Limb (tissue), 2 donors: ENCODE data around the gene BACH2.
"Not testable (repeated sequence)": the region's sequence is repeated elsewhere in the genome, so short reads cannot be mapped to it uniquely, and the experiment has no call there.

Experiments used
- DNase-seq, 2 donors: peaks; one replicate each; pipeline ENCODE4 v3.0.0-alpha.2; 2016; ENCODE audit errors: extremely low spot score in 2 of 2

Gene BACH2

GRCh38 chr6:89972025-89972381 lies 324.6 kb downstream of the BACH2 start:
- DNase-seq: no peak

GRCh38 chr6:89971338-89972024 lies 325.2 kb downstream of the BACH2 start:
- not testable (repeated sequence) for DNase-seq

DNA sequence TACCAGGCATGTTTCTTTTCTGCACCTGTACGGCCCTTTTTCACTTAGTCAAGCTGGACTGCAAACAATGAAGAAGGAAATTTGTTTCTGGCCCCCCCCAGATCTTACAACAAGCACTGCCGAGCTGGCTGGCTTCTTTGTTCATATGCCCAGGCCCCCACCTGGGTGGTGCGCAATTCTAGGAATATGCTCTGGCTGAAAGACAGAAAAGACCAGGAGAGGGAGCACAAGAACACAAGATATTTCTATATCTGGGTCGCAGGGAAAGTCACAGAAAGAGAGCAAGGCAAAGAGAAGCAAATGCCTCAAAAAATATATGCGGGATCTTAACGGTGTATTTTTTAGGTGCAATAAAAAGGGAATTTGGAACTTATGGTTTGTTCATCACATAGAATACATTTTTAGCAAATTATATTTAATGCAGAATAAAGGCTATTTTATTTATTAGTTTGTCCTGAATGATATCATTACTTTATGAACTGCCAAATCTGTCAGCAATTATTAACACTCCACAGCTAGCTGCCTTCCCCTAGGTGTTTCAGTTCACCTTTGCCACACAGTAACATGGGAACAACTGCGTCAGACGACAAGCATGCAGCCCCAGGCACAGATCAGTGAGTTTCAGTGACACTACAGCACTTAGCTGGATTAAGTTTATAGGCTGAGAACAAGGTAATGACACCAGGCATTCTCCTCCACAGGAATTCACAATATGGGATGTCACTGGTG lies 325.9 kb downstream of the BACH2 start:
- peak; percentile 58 to 84 for DNase-seq

GRCh38 chr6:89970072-89970471 lies 326.6 kb downstream of the BACH2 start:
- DNase-seq: no peak

DNA sequence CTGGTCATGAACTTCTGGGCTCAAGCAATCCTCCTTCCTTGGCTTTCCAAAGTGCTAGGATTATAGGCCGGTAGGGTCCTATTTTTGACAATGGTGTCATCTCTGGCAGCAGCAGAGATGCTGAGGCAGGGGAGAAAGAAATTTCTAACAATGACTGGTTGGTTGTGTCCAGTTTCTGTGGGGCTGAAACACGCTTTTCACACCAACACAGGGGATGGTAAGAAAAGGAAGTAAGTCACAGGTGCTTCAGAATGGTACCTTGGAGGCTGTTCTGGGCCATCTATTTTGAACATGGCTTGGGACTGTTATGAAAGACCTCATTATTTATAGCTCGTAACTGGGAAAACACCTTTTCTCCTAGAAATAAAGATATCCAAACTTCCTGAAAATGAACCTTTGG lies 329.7 kb downstream of the BACH2 start:
- DNase-seq: no peak

DNA sequence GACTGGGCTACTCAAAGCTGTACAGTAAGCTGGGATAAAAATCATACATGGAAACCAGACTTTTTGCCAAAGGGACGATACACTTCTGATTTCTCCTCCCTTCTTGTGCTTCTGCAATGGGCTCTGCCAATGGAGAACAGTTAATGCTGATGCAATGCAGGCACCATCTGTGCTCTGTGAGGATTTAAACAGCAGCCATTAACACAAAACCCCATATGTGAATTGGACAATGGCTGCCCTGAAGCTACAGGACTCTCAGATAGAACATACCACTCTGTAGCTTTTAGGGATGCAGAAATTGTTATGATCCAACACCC lies 330.5 kb downstream of the BACH2 start:
- DNase-seq: no peak

GRCh38 chr6:89965441-89966227 lies 331.0 kb downstream of the BACH2 start:
- no peak for DNase-seq

- DNase-seq: no peak
Measured at GRCh38 chr6:89963391-89963790, 333.3 kb downstream of the BACH2 start.

DNA sequence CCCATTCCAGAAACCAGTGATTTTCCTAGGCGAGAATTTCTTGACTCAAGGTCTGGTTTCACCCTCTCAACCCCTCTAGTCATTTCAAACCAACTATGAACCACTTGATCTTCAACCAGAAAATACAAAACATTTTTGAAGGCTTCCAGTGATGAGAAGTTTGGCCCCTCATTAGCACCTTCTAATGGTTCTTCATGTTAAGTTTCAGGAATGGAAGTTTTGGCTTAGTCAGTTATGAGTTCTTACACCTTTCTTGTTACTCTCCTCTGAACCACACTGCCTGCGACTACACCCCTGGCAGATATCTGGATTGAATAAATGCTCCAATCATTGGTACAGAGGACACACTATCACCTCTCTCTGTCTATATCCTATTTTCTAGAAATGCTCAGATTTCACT lies 335.2 kb downstream of the BACH2 start:
- DNase-seq: no peak

DNA sequence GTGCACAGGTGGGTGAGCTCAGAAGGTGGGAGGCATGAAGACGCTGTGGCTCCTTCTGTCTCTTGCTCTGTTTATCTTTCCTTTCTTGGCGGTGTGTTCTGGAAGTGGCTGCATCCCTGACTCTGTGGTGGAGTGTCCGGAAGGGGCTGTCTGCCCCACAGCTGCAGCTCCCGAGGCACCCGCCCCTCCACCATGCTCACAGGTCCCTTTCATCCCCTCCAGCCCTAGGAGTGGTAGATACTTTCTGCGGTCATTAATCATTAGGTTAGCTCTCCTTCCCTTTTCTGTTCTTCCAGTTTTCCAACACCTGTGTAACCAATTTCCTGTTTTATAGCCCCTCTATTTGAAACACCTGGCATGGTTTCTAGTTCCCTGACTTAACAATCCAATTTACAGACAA lies 336.8 kb downstream of the BACH2 start:
- no peak for DNase-seq

DNA sequence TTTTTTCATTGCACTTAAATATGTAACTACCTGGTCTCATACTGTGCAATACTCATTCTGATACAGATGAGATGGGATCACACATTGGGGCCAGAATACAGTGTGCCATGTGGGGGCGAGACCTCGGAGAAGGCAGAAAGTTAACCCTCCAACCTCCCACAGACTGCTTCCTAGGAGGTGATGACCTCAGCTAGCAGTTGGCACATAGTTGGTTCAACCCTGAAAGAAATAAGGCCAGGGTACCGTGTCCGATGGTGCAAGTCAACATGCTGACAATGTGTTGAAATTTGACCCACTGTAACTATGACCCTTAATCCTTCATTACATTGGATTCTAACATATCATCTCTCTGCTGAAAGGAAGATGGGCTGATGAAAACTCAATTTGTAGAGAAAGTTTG lies 340.5 kb downstream of the BACH2 start:
- DNase-seq: no peak

DNA sequence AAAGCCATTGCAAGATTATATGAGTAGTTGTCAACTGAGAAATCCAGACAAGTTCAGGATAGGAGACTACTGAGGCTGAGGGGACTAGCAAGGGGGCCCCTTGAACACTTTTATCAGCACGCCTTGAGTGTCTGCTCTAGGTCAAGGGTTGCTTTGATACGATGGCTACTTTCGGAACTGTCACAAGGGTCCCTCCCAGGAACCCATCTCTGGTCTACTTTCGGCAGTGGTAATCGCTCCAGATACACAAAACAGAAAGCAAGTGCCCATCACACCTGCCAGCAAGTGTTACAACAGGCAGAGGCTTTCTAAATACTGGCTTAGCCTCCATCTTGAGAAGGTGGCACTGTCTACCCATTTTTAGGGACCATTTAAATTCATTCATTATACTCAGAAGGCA lies 341.3 kb downstream of the BACH2 start:
- no peak for DNase-seq

GRCh38 chr6:89954721-89955148 lies 341.9 kb downstream of the BACH2 start:
- DNase-seq: no peak

GRCh38 chr6:89952686-89953085 lies 344.0 kb downstream of the BACH2 start:
- DNase-seq: no peak

DNA sequence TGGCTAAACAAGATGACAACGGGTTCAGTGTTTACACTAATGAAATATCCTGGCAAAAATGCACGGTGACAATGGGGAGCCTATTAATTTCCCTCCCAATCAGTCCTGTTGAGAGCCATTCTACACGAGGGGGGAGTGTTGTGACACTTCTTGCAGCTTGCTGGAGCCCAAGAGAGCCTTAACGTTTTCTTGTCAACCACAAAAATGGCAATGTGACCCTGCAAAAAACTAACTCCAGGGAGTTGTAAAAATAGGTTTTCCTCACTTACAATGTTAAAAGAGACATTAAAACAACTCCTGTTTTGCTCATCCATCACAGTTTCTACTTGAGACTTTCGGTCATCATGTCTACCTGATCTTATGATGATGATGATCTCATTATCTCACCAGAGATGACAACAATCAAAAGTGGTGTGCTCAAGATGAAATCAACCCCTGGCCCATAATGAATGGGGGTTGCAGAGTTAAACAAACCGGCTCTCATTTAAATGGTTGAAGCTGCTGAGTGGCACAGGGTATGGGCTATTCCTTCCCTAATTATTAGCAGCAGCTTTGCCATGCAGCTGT lies 344.5 kb downstream of the BACH2 start:
- DNase-seq: no peak

- DNase-seq: peak in 1 of 2 donors; percentile 47
Measured at GRCh38 chr6:89951574-89952104, 345.0 kb downstream of the BACH2 start.

DNA sequence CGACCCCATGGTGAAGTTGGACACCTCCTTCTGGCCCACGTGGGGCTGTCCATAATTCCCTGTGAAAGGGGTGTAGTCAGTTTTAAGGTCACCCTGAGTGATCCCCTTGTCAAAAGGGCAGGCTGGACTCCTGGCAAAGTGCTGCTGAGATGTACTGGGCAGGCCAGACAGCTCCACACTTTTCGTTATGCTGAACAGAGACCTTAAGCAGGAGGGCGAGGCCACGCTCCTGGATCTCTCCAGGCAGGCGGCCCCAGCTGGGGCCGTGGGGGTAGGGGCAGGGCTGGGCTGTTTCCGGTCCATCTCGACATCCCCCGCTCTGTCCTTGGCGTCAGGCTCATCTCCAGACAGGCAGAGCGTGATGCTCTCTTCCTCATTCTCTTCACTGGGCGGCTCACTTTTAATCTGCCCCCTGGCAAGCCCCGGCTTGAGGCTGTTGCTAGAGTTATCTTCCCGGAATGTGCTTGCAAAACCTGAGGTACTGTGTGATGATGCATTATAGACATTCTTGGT lies 345.7 kb downstream of the BACH2 start:
- DNase-seq: no peak

DNA sequence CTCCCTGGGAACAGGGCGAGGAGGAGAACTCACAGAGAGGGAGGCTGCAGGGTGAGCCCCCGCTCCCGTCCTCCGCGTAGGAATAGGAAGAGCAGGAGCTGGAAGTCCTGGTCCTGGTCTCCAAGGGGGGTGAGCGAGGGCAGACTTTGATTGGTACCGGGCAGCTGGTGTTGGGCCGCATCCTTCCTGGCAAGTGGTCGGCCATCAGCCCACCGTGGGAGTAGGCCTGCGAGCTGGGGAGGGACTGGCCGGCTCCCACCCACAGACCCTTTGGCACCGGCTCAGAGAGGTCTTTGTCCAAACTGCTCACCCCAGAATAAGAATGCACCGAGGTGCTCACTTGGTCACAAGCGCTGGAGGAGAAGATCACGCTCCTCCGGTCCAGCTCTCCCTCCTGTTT lies 346.2 kb downstream of the BACH2 start:
- DNase-seq: no peak

GRCh38 chr6:89948876-89949275 lies 347.8 kb downstream of the BACH2 start:
- no peak for DNase-seq

- no peak for DNase-seq
Measured at GRCh38 chr6:89944826-89945407, 351.7 kb downstream of the BACH2 start.

DNA sequence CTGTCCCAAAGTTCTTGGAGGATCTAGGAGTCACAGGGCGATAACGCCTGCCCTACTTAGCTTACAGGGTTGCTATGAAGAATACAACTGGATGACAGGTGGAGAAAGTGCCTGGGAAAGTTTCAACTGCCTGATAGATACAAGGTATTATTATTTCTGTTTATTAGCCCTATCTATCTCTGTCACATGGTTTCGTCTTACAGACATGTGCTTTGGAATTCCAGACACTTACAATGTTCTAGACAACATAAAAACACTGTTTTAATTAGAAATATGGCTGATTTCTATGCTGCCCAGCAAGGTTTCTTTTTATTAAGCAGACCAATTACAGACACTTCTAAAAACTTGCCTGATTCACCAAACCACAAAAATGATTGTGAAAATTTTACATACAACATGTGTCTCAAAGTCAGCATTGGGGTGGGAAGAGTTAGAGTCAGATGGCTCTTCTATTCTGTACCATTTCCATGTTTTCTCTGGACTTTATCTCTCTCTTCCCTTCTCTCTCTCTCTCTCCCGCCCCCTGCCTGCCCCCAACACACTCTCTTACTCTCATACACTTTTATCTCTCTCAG lies 352.4 kb downstream of the BACH2 start:
- no peak for DNase-seq
